Colonic mucosa (tissue), 4 donors: ENCODE measurements around the gene PLSCR2. TPM values are rescaled to one million over a fixed set of nuclear protein-coding genes. Genes with fewer than 3 reads are reported as not detected.

Source experiments
- DNase-seq: peaks from one replicate; pipeline ENCODE4 v3.0.0-alpha.2; 2020
- H3K27ac ChIP-seq: fragments of 200-600 bp; one replicate; pipeline ENCODE4 v1.8.0; 2021
- H3K27me3 ChIP-seq: fragments of 200-600 bp; one replicate; pipeline ENCODE4 v1.8.0; 2021
- H3K36me3 ChIP-seq: fragments of 200-600 bp; one replicate; pipeline ENCODE4 v1.8.0; 2021
- H3K4me1 ChIP-seq: fragments of 200-600 bp; one replicate; pipeline ENCODE4 v1.8.0; 2021; ENCODE audit warnings: mild to moderate bottlenecking
- H3K4me3 ChIP-seq: fragments of 200-600 bp; one replicate; pipeline ENCODE4 v1.8.0; 2021
- H3K9ac ChIP-seq, 2 donors: one replicate each; pipeline ENCODE4 v1.7.0; 2013; ENCODE audit warnings: control low read depth in 2 of 2, low read depth in 2 of 2, low read length in 2 of 2
- H3K9me3 ChIP-seq: fragments of 200-600 bp; one replicate; pipeline ENCODE4 v1.8.0; 2021
- CTCF ChIP-seq: fragments of 200-600 bp; IDR thresholded peaks from one replicate; pipeline ENCODE4 v1.8.0; 2022; ENCODE audit warnings: antibody characterized with exemption, mild to moderate bottlenecking
- intact Hi-C: fragments of 100-400 bp; cut with DNase I; formaldehyde crosslinking; loops from one replicate; pipeline ENCODE4 v1.14.1; 2022
- total RNA-seq, 2 donors: library from RNA; stranded (reverse); fragmentation: NEBNext Ultra II Directional in 1 of 2; extraction: Animal tissue kit (Norgen Biotek cat#: 25700) in 1 of 2; gene quantifications; one replicate each; pipeline ENCODE4 v1.2.1, GENCODE V29; 2021
- donor health status: healthy.
- donor health status: DM: no; HTN: no; CAD: no.
- donor health status: DM: no; HTN: no; CAD: no.

The PLSCR2 gene
- total RNA-seq, 2 donors from 2014 or later, result 0.90 to 0.94 TPM

GRCh38 chr3:146390006-146390772, 79.2 kb downstream of the PLSCR2 start:
- Histone ChIP-seq H3K4me1 (no peaks in the 10 kb centered on the region), H3K4me3 (no peak overlapping the region)
- DNase-seq, result no peak

GRCh38 chr3:146387566-146387965, 81.8 kb downstream of the PLSCR2 start:
- H3K4me1 ChIP-seq, result no peaks in the 10 kb centered on the region
- H3K27me3 ChIP-seq, result no peaks in the 10 kb centered on the region
- no peak overlapping the region for H3K9ac ChIP-seq
- DNase-seq, result no peak
- H3K36me3 ChIP-seq, result no peaks in the 10 kb centered on the region
- no peak overlapping the region for H3K27ac ChIP-seq
- intact Hi-C loops, result no loop called here
- no peak overlapping the region for H3K4me3 ChIP-seq
- no peaks in the 10 kb centered on the region for H3K9me3 ChIP-seq
- TF ChIP-seq CTCF, result no peak

More at GRCh38 chr3:146390006-146390772, 79.2 kb downstream of the PLSCR2 start:
- no peaks in the 10 kb centered on the region for H3K36me3 ChIP-seq
- H3K27ac ChIP-seq, result no peak overlapping the region
- intact Hi-C loops, result no loop called here
- TF ChIP-seq CTCF, result no peak
- no peaks in the 10 kb centered on the region for H3K9me3 ChIP-seq
- H3K27me3 ChIP-seq, result no peaks in the 10 kb centered on the region
- no peak overlapping the region for H3K9ac ChIP-seq

GRCh38 chr3:146386936-146387335, 82.4 kb downstream of the PLSCR2 start:
- Histone ChIP-seq H3K9me3 (no peaks in the 10 kb centered on the region), H3K4me3 (no peak overlapping the region), H3K27ac (no peak overlapping the region), H3K9ac (no peak overlapping the region), H3K4me1 (no peaks in the 10 kb centered on the region), H3K36me3 (no peaks in the 10 kb centered on the region), H3K27me3 (no peaks in the 10 kb centered on the region)
- intact Hi-C loops, result no loop called here
- no peak for TF ChIP-seq CTCF
- no peak for DNase-seq

- H3K27me3 ChIP-seq, result no peaks in the 10 kb centered on the region
- no peak overlapping the region for H3K9ac ChIP-seq
- H3K27ac ChIP-seq, result no peak overlapping the region
- intact Hi-C loops, result no loop called here
- H3K4me3 ChIP-seq, result no peak overlapping the region
- no peaks in the 10 kb centered on the region for H3K4me1 ChIP-seq
- H3K9me3 ChIP-seq, result no peaks in the 10 kb centered on the region
- DNase-seq, result no peak
- H3K36me3 ChIP-seq, result no peaks in the 10 kb centered on the region
- TF ChIP-seq CTCF, result no peak
These were observed 84.6 kb downstream of the PLSCR2 start for GRCh38 chr3:146384786-146385185.

Other genes with a start within 250 kb of the PLSCR2 start
- gene PLSCR4, start 218.5 kb downstream of the PLSCR2 start, total RNA-seq, result 10 to 100 TPM; 20.1 to 54.8 TPM
- 100 to 1,000 TPM in 1 of 2 donors, 10 to 100 TPM in 1; 99.0 to 180 TPM for gene PLSCR1, start 75.0 kb upstream of the PLSCR2 start, total RNA-seq
- gene PLSCR5, start 135.8 kb upstream of the PLSCR2 start, total RNA-seq, result not detected